A673 (cell line): ENCODE results near the gene KANSL1L. TPM values are rescaled to one million over a fixed set of nuclear protein-coding genes. Genes with fewer than 3 reads are reported as not detected.

Source experiments
- BruUV-seq: library from RNA; stranded (reverse); fragments of 400-500 nt; replicated peaks from 2 replicates; lab custom pipeline; 2021; lab: Mats Ljungman, UMichigan
- CTCF ChIA-PET: fragments of 300-600 bp; sonication (Branson Sonifier 250); formaldehyde crosslinking; loops from one replicate; lab custom pipeline; 2022; ENCODE audit warnings: antibody characterized with exemption; lab: Charles Lee
- POLR2A ChIA-PET: fragments of 300-600 bp; sonication (Branson Sonifier 250); formaldehyde crosslinking; loops from one replicate; lab custom pipeline; 2022; ENCODE audit warnings: antibody characterized with exemption; ENCODE audit not compliant: low non-redundant PET; lab: Charles Lee
- DNase-seq: peaks from one replicate; pipeline ENCODE4 v3.0.0-alpha.2; 2015; ENCODE audit warnings: low spot score
- H3K27ac ChIP-seq: fragments of 200-600 bp; sonication (generic); 2 replicates; pipeline ENCODE4 v1.5.1; 2016; ENCODE audit warnings: mixed run types, low read depth, mild to moderate bottlenecking, mixed read lengths, antibody characterized with exemption, low read length; ENCODE audit not compliant: poor library complexity, severe bottlenecking
- H3K27me3 ChIP-seq: fragments of 200-600 bp; sonication (generic); replicated peaks from 2 replicates; pipeline ENCODE4 v1.6.1; 2017; ENCODE audit warnings: mixed run types, low read depth, mild to moderate bottlenecking, mixed read lengths, antibody characterized with exemption, low read length; ENCODE audit not compliant: insufficient read depth, poor library complexity
- H3K36me3 ChIP-seq: fragments of 200-600 bp; sonication (generic); 2 replicates; pipeline ENCODE4 v1.6.1; 2016; ENCODE audit warnings: mixed run types, mild to moderate bottlenecking, mixed read lengths, antibody characterized with exemption, low read length; ENCODE audit not compliant: insufficient read depth, poor library complexity, severe bottlenecking
- H3K4me1 ChIP-seq: fragments of 200-600 bp; sonication (generic); 2 replicates; pipeline ENCODE4 v1.6.1; 2017; ENCODE audit warnings: mixed run types, mild to moderate bottlenecking, mixed read lengths, antibody characterized with exemption, low read length; ENCODE audit not compliant: insufficient read depth, poor library complexity, severe bottlenecking
- H3K4me3 ChIP-seq: fragments of 200-600 bp; sonication (generic); 2 replicates; pipeline ENCODE4 v1.5.1; 2016; ENCODE audit warnings: low read depth, mixed run types, mild to moderate bottlenecking, mixed read lengths, low read length; ENCODE audit not compliant: poor library complexity, severe bottlenecking
- H3K9me3 ChIP-seq: fragments of 200-600 bp; sonication (generic); 2 replicates; pipeline ENCODE4 v1.6.1; 2016; ENCODE audit warnings: mixed run types, low read depth, mild to moderate bottlenecking, mixed read lengths, antibody characterized with exemption, low read length; ENCODE audit not compliant: poor library complexity, severe bottlenecking
- CTCF ChIP-seq: fragments of 300-800, 200-600 bp; sonication (generic); conservative IDR thresholded peaks from 2 replicates; pipeline ENCODE4 v1.5.1; 2017; ENCODE audit warnings: low read depth, mild to moderate bottlenecking, antibody characterized with exemption, low read length, moderate library complexity, mixed read lengths
- EZH2 ChIP-seq: fragments of 200-600 bp; sonication (generic); IDR thresholded peaks from 2 replicates; pipeline ENCODE4 v1.6.1; 2017; ENCODE audit warnings: borderline replicate concordance, low read depth, mild to moderate bottlenecking, mixed read lengths, antibody characterized with exemption, low read length; ENCODE audit not compliant: poor library complexity, severe bottlenecking
- intact Hi-C: fragments of 100-400 bp; cut with micrococcal nuclease; formaldehyde crosslinking; loops from one replicate; pipeline ENCODE4 v1.10.0; 2022; ENCODE audit not compliant: unreplicated experiment
- total RNA-seq: library from RNA; stranded (reverse); gene quantifications from 2 replicates; pipeline ENCODE4 v1.2.3, GENCODE V29; 2021

KANSL1L gene
- total RNA-seq, 1 experiment from 2014 or later, result 17.7 TPM

- DNase-seq, result no peak
- H3K4me3 ChIP-seq, result no peak overlapping the region
- intact Hi-C loops, result no loop called here
- H3K4me1 ChIP-seq, result no peaks in the 10 kb centered on the region
- H3K27me3 ChIP-seq, result no peaks in the 10 kb centered on the region
- H3K36me3 ChIP-seq, result no peaks in the 10 kb centered on the region
- no TSS peak for BruUV-seq
- no peak overlapping the region for H3K27ac ChIP-seq
- no peak for TF ChIP-seq EZH2
- POLR2A ChIA-PET, result no interaction called here
- CTCF ChIA-PET, result no interaction called here
- H3K9me3 ChIP-seq, result no peaks in the 10 kb centered on the region
Observed at GRCh38 chr2:210063306-210063705, 107.9 kb downstream of the KANSL1L start.

GRCh38 chr2:210055825-210056224, 115.4 kb downstream of the KANSL1L start:
- no peaks in the 10 kb centered on the region for H3K27me3 ChIP-seq
- TF ChIP-seq EZH2, result no peak
- TF ChIP-seq CTCF, result no peak
- ChIA-PET POLR2A (no interaction called here), CTCF (no interaction called here)
- intact Hi-C loops, result no loop called here
- no peaks in the 10 kb centered on the region for H3K4me1 ChIP-seq
- H3K27ac ChIP-seq, result no peak overlapping the region
- no peaks in the 10 kb centered on the region for H3K36me3 ChIP-seq
- H3K9me3 ChIP-seq, result no peaks in the 10 kb centered on the region
- DNase-seq, result no peak
- BruUV-seq, result no TSS peak
- H3K4me3 ChIP-seq, result no peak overlapping the region

GRCh38 chr2:210054696-210055095, 116.5 kb downstream of the KANSL1L start:
- no peaks in the 10 kb centered on the region for H3K9me3 ChIP-seq
- intact Hi-C loops, result no loop called here
- no peaks in the 10 kb centered on the region for H3K4me1 ChIP-seq
- BruUV-seq, result no TSS peak
- ChIA-PET CTCF (interaction anchor here (0.7 kb wide), 1 partner anchor 19 kb away, joined by 4 read pairs; no protein-coding TSS in a partner anchor), POLR2A (no interaction called here)
- no peak for DNase-seq
- H3K27ac ChIP-seq, result no peak overlapping the region
- TF ChIP-seq CTCF, result no peak
- TF ChIP-seq EZH2, result no peak
- no peak overlapping the region for H3K4me3 ChIP-seq
- no peaks in the 10 kb centered on the region for H3K27me3 ChIP-seq
- H3K36me3 ChIP-seq, result no peaks in the 10 kb centered on the region

- CTCF ChIA-PET, result no interaction called here
- H3K9me3 ChIP-seq, result no peaks in the 10 kb centered on the region
- TF ChIP-seq CTCF (no peak), EZH2 (no peak)
- no peak overlapping the region for H3K4me3 ChIP-seq
- POLR2A ChIA-PET, result no interaction called here
- no peak overlapping the region for H3K27ac ChIP-seq
- no peaks in the 10 kb centered on the region for H3K4me1 ChIP-seq
- H3K27me3 ChIP-seq, result no peaks in the 10 kb centered on the region
- no peak for DNase-seq
- intact Hi-C loops, result no loop called here
- no TSS peak for BruUV-seq
- no peaks in the 10 kb centered on the region for H3K36me3 ChIP-seq
Observed at GRCh38 chr2:210050885-210051284, 120.3 kb downstream of the KANSL1L start.
